SU-DHL-6 (cell line): ENCODE data around the gene SDCCAG8.

Experiments
- CTCF ChIP-seq: fragments of 200-600 bp; sonication (generic); IDR thresholded peaks from one replicate; pipeline ENCODE4 v1.5.1; 2017; ENCODE audit warnings: antibody characterized with exemption, mild to moderate bottlenecking, low read length, moderate library complexity; ENCODE audit not compliant: insufficient read depth, poor library complexity, severe bottlenecking
- EZH2phosphoT487 ChIP-seq: fragments of 200-600 bp; sonication (generic), shearing (Covaris generic); conservative IDR thresholded peaks from 2 replicates; pipeline ENCODE4 v1.6.1; 2018; ENCODE audit warnings: mild to moderate bottlenecking, antibody characterized with exemption, low read length, moderate library complexity, mixed read lengths

DNA sequence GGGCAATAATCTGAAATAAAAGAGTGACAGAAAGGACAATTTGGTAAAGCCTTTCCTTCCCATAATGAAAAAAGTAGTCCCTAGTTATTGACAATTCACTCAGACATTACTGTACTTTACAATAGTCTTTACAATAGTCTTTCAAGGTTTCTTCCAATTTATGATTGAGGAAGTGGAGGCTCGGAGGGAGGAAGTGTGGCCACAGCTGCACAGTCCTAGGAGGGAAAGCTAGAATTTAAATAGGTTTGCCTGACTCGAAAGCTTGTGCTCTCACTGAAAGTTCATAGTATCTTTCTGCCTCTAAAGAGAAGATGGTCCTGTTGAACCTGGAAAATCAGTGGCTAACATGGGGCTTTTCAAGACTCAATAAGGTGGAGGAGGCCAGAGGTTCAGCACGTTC is 203.2 kb downstream of the SDCCAG8 start:
- TF ChIP-seq EZH2phosphoT487 (no peak), CTCF (no peak)
